ENCODE results near the gene DCDC1. TPM values are rescaled to one million over a fixed set of nuclear protein-coding genes. Genes with fewer than 3 reads are reported as not detected.

The DCDC1 gene
- total RNA-seq, 4 donors from 2014 or later = 0.17 TPM; not detected in 3

GRCh38 chr11:31045335-31045734, 324.2 kb downstream of the DCDC1 start:
- intact Hi-C loops (cut with DNase I) = no loop called here
- DNase-seq (ENCODE audit: extremely low spot score) = no peak
- Histone ChIP-seq H3K36me3 (no peaks in the 10 kb centered on the region), H3K4me3 (no peak overlapping the region), H3K4me1 (no peaks in the 10 kb centered on the region), H3K9me3 (no peaks in the 10 kb centered on the region), H3K27ac (replicated peaks in 1 of 4) (no peak overlapping the region), H3K27me3 (no peaks in the 10 kb centered on the region)
- WGBS = 44% methylated on average over 5 of the region's 5 CpGs
- TF ChIP-seq POLR2AphosphoS5 (IDR thresholded peaks at IDR 0.05) (no peak), EP300 (IDR thresholded peaks at IDR 0.05) (no peak), POLR2A (IDR thresholded peaks at IDR 0.05; ENCODE audit: low read depth) (no peak), CTCF (IDR thresholded peaks at IDR 0.05) (no peak)

GRCh38 chr11:31030138-31030792, 339.3 kb downstream of the DCDC1 start:
- Histone ChIP-seq H3K27ac (replicated peaks in 1 of 4) (no peak overlapping the region), H3K27me3 (no peaks in the 10 kb centered on the region), H3K36me3 (no peaks in the 10 kb centered on the region), H3K4me1 (no peaks in the 10 kb centered on the region), H3K4me3 (no peak overlapping the region), H3K9me3 (no peaks in the 10 kb centered on the region)
- DNase-seq (ENCODE audit: extremely low spot score) = no peak
- 85% methylated on average over 7 of the region's 7 CpGs for WGBS
- TF ChIP-seq EP300 (IDR thresholded peaks at IDR 0.05) (no peak), POLR2A (IDR thresholded peaks at IDR 0.05; ENCODE audit: low read depth) (no peak), CTCF (IDR thresholded peaks at IDR 0.05) (no peak), POLR2AphosphoS5 (IDR thresholded peaks at IDR 0.05) (no peak)
- intact Hi-C loops (cut with DNase I) = no loop called here

- no peaks in the 10 kb centered on the region for H3K9me3 ChIP-seq
- H3K36me3 ChIP-seq = no peaks in the 10 kb centered on the region
- no peaks in the 10 kb centered on the region for H3K27me3 ChIP-seq
- H3K4me3 ChIP-seq = no peak overlapping the region
- intact Hi-C loops (cut with DNase I) = no loop called here
- 78% methylated on average over 6 of the region's 6 CpGs for WGBS
- H3K4me1 ChIP-seq = no peaks in the 10 kb centered on the region
- no peak for DNase-seq (ENCODE audit: extremely low spot score)
- no peak overlapping the region for H3K27ac ChIP-seq (replicated peaks in 1 of 4)
- TF ChIP-seq POLR2A (IDR thresholded peaks at IDR 0.05; ENCODE audit: low read depth) = no peak
- TF ChIP-seq POLR2AphosphoS5 (IDR thresholded peaks at IDR 0.05) = no peak
- no peak for TF ChIP-seq CTCF (IDR thresholded peaks at IDR 0.05)
- no peak for TF ChIP-seq EP300 (IDR thresholded peaks at IDR 0.05)
Observed at GRCh38 chr11:31026315-31026714, 343.2 kb downstream of the DCDC1 start.

GRCh38 chr11:31022080-31022479, 347.5 kb downstream of the DCDC1 start:
- no peak for DNase-seq (ENCODE audit: extremely low spot score)
- WGBS = 62% methylated on average over 2 of the region's 2 CpGs
- Histone ChIP-seq H3K4me3 (no peak overlapping the region), H3K36me3 (no peaks in the 10 kb centered on the region), H3K27me3 (no peaks in the 10 kb centered on the region), H3K9me3 (no peaks in the 10 kb centered on the region), H3K27ac (replicated peaks in 1 of 4) (no peak overlapping the region), H3K4me1 (no peaks in the 10 kb centered on the region)
- intact Hi-C loops (cut with DNase I) = no loop called here
- TF ChIP-seq CTCF (IDR thresholded peaks at IDR 0.05) (no peak), POLR2A (IDR thresholded peaks at IDR 0.05; ENCODE audit: low read depth) (no peak), POLR2AphosphoS5 (IDR thresholded peaks at IDR 0.05) (no peak), EP300 (IDR thresholded peaks at IDR 0.05) (no peak)

GRCh38 chr11:31019786-31020185, 349.8 kb downstream of the DCDC1 start:
- no peak overlapping the region for H3K27ac ChIP-seq (replicated peaks in 1 of 4)
- WGBS = 49% methylated on average over 4 of the region's 4 CpGs
- H3K36me3 ChIP-seq = no peaks in the 10 kb centered on the region
- no peaks in the 10 kb centered on the region for H3K4me1 ChIP-seq
- H3K4me3 ChIP-seq = no peak overlapping the region
- no peak for TF ChIP-seq POLR2AphosphoS5 (IDR thresholded peaks at IDR 0.05)
- TF ChIP-seq POLR2A (IDR thresholded peaks at IDR 0.05; ENCODE audit: low read depth) = no peak
- no peak for TF ChIP-seq CTCF (IDR thresholded peaks at IDR 0.05)
- TF ChIP-seq EP300 (IDR thresholded peaks at IDR 0.05) = no peak
- no peaks in the 10 kb centered on the region for H3K27me3 ChIP-seq
- intact Hi-C loops (cut with DNase I) = no loop called here
- no peak for DNase-seq (ENCODE audit: extremely low spot score)
- no peaks in the 10 kb centered on the region for H3K9me3 ChIP-seq

Data from esophagus muscularis mucosa (tissue), 4 donors.